ENCODE results near the gene MYO7B. TPM values are rescaled to one million over a fixed set of nuclear protein-coding genes. Genes with fewer than 3 reads are reported as not detected.
A peak's percentile ranks its signal among the peaks of the same experiment; 100 is the strongest.

The MYO7B gene
- total and polyA plus RNA-seq, 8 donors: 0.61 to 2.4 (median 1.00) TPM

DNA sequence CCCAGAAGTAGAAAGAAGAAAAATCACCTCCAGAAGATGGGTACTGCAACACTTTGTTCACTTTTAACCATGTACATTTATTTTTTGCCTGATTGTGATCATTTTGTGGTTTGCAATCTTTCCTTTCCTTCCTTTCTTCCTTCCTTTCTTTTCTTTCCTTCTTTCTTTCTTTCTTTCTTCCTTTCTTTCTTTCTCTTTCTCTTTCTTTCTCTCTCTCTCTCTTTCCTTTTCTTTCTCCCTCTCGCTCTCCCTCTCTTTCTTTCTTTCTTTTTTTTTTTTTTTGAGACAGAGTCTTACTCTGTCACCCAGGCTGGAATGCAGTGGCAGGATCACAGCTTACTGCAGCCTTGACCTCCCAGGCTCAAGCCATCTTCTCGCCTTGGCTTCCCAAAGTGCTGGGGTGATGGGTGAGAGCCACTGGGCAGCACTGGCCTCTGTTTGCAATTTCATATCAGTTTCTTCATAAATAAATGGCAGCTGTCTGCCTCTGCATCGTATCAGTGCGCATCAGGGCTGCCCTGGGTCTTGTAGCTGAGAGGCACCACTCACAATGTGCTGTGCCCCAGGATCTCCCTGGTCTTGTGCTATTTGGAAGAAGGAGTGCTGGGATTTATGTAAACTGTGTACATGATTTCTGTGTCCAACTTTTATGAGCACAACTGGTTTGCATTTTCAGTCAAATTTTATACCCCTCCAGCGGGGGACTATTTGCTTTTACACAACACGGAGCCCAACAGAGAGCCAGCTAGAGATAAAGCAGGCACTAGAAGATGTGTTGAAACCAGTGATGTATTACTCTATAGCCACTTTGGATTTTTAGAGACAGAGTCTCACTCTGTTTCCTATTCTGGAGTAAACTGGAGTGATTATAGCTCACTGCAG, 146.7 kb downstream of the MYO7B start:
- Histone ChIP-seq H3K4me3 (no peak overlapping the region), H3K27me3 (peaks cover 0 to 17% of the 10 kb centered on the region in 2 donors), H3K27ac (no peak overlapping the region), H3K36me3 (no peaks in the 10 kb centered on the region), H3K9me3 (no peaks in the 10 kb centered on the region), H3K4me1 (peaks cover 0 to 6% of the 10 kb centered on the region in 2 donors)
- intact Hi-C loops (cut with DNase I): no loop called here
- TF ChIP-seq, protein P1, sequence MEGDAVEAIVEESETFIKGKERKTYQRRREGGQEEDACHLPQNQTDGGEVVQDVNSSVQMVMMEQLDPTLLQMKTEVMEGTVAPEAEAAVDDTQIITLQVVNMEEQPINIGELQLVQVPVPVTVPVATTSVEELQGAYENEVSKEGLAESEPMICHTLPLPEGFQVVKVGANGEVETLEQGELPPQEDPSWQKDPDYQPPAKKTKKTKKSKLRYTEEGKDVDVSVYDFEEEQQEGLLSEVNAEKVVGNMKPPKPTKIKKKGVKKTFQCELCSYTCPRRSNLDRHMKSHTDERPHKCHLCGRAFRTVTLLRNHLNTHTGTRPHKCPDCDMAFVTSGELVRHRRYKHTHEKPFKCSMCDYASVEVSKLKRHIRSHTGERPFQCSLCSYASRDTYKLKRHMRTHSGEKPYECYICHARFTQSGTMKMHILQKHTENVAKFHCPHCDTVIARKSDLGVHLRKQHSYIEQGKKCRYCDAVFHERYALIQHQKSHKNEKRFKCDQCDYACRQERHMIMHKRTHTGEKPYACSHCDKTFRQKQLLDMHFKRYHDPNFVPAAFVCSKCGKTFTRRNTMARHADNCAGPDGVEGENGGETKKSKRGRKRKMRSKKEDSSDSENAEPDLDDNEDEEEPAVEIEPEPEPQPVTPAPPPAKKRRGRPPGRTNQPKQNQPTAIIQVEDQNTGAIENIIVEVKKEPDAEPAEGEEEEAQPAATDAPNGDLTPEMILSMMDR (IDR thresholded peaks at IDR 0.05): no peak
- DNase-seq: no peak
- no peak for ATAC-seq

DNA sequence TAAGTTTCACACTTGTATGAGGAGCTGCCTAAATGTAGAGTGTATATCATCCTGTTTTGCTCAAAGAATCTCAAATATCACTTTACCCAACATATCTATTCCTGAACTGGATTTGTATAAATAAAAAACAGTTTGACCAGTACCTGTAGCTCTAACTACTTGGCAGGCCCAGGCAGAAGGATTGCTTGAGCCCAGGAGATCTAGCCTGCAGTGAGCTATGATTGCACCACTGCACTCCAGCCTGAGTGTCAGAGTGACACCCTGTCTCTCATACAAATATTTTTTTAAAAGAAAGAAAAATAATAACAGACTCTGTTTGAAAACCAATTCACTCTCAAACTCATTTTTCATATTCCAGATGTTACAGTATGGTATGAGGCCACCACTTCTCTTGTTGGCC, 147.6 kb downstream of the MYO7B start:
- TF ChIP-seq, protein P1 (IDR thresholded peaks at IDR 0.05): no peak
- ATAC-seq (no peak), DNase-seq (no peak)

DNA sequence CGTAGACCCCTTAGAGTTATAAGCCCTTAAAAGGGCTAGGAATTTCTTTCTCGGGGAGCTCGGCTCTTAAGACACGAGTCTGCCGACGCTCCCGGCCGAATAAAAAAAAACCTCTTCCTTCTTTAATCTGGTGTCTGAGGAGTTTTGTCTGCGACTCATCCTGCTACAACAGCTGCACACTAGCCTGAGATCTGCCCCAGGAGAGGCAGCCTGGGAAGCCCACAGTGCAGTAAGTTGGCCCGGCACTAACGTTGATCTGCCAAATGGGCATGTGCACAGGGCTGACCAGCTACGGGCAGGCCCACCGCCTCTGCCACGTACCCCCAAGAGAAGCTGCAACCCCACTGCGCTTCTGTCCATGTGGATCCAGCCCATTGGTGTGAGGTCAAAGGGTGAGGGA, 148.3 kb downstream of the MYO7B start:
- ATAC-seq (no peak), DNase-seq (peak in 1 of 4 donors; percentile 47)
- intact Hi-C loops (cut with DNase I): no loop called here
- H3K4me1 ChIP-seq: peaks cover 0 to 6% of the 10 kb centered on the region in 2 donors
- peaks cover 0 to 7% of the 10 kb centered on the region in 2 donors for H3K9me3 ChIP-seq
- H3K36me3 ChIP-seq: no peaks in the 10 kb centered on the region
- peaks cover 0 to 9% of the 10 kb centered on the region in 2 donors for H3K27me3 ChIP-seq
- no peak overlapping the region for H3K4me3 ChIP-seq
- no peak overlapping the region for H3K27ac ChIP-seq
- TF ChIP-seq, protein P1 (IDR thresholded peaks at IDR 0.05): no peak

More for the DNA sequence above, 147.6 kb downstream of the MYO7B start:
- intact Hi-C loops (cut with DNase I): no loop called here
- H3K4me1 ChIP-seq: peaks cover 0 to 6% of the 10 kb centered on the region in 2 donors
- H3K4me3 ChIP-seq: no peak overlapping the region
- H3K27me3 ChIP-seq: peaks cover 0 to 9% of the 10 kb centered on the region in 2 donors
- no peak overlapping the region for H3K27ac ChIP-seq
- H3K9me3 ChIP-seq: peaks cover 0 to under 1% of the 10 kb centered on the region in 2 donors
- no peaks in the 10 kb centered on the region for H3K36me3 ChIP-seq

DNA sequence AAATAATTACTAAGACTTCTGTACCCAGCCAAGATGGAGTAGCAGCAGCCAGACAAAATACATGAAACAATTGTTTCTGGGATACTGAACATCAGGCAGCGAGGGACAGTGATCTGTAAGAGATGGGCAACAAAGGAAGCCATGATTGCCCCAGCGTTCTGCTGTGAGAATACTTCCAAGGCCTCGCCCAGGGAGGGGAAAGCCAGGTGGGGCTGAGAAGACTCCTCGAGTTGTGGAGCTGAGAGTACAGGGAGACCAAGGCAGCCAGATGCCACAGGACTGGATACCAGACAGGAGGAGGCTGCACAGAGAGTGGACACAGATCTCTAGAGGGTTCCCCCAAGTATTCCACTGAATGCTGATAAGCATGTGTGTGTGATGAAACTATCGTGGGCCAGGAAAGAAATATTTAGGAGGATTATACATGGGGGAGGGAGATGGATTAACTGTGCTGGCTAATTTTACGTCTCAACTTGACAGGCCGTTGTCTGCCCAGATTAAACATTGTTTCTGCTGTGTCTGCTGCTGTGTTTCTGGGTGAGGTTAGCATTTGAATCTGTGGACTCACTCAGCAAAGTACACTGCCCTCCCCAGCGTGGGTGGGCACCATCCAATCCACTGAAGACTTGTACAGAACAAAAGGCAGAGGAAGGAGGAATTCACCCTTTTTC, 150.1 kb downstream of the MYO7B start:
- ATAC-seq: no peak
- intact Hi-C loops (cut with DNase I): no loop called here
- TF ChIP-seq, protein P1 (IDR thresholded peaks at IDR 0.05): no peak

More for the DNA sequence above, 150.1 kb downstream of the MYO7B start:
- Histone ChIP-seq H3K27me3 (peaks cover 0 to 9% of the 10 kb centered on the region in 2 donors), H3K9me3 (peaks cover 0 to 12% of the 10 kb centered on the region in 2 donors), H3K4me3 (no peak overlapping the region), H3K36me3 (no peaks in the 10 kb centered on the region), H3K4me1 (peaks cover 0 to 6% of the 10 kb centered on the region in 2 donors), H3K27ac (no peak overlapping the region)
- no peak for DNase-seq

Other genes with a start within 250 kb of the MYO7B start
- 10 to 100 TPM; 31.0 to 35.4 TPM for gene ERCC3, start 241.5 kb upstream of the MYO7B start, total RNA-seq
- gene ERCC3, start 241.5 kb upstream of the MYO7B start, polyA plus RNA-seq (ENCODE audit: insufficient read length in 6 of 6): 10 to 100 TPM; 71.3 to 85.4 (median 77.6) TPM
- 10 to 100 TPM; 61.4 to 84.9 TPM for gene MAP3K2, start 147.7 kb upstream of the MYO7B start, total RNA-seq
- gene MAP3K2, start 147.7 kb upstream of the MYO7B start, polyA plus RNA-seq (ENCODE audit: insufficient read length in 6 of 6): 10 to 100 TPM; 24.3 to 28.2 (median 26.9) TPM
- gene PROC, start 117.3 kb upstream of the MYO7B start, total RNA-seq: under 1 TPM in 1 of 2 donors, not detected in 1; 0.50 TPM
- gene PROC, start 117.3 kb upstream of the MYO7B start, polyA plus RNA-seq (ENCODE audit: insufficient read length in 6 of 6): 1 to 10 TPM; 2.7 to 4.6 (median 4.1) TPM
- 10 to 100 TPM; 37.2 to 37.5 TPM for gene IWS1, start 9.2 kb upstream of the MYO7B start, total RNA-seq
- gene IWS1, start 9.2 kb upstream of the MYO7B start, polyA plus RNA-seq (ENCODE audit: insufficient read length in 6 of 6): 10 to 100 TPM; 62.6 to 72.9 (median 68.8) TPM
- gene GPR17, start 110.5 kb downstream of the MYO7B start, total RNA-seq: under 1 TPM; 0.24 to 0.26 TPM
- gene GPR17, start 110.5 kb downstream of the MYO7B start, polyA plus RNA-seq (ENCODE audit: insufficient read length in 6 of 6): 1 to 10 TPM in 4 of 6 donors, under 1 TPM in 2; 0.68 to 3.6 (median 1.4) TPM
- gene LIMS2, start 139.8 kb downstream of the MYO7B start, total RNA-seq: 100 to 1,000 TPM in 1 of 2 donors, 10 to 100 TPM in 1; 50.5 to 122 TPM
- 10 to 100 TPM; 22.4 to 35.1 (median 25.5) TPM for gene LIMS2, start 139.8 kb downstream of the MYO7B start, polyA plus RNA-seq (ENCODE audit: insufficient read length in 6 of 6)
- 1 to 10 TPM; 4.7 to 6.8 TPM for gene SFT2D3, start 165.8 kb downstream of the MYO7B start, total RNA-seq
- under 1 TPM in 2 of 6 donors, not detected in 4; 0.56 to 1.00 TPM for gene SFT2D3, start 165.8 kb downstream of the MYO7B start, polyA plus RNA-seq (ENCODE audit: insufficient read length in 6 of 6)